Measurements from ENCODE around the gene TNFRSF4. TPM values are rescaled to one million over a fixed set of nuclear protein-coding genes. Genes with fewer than 3 reads are reported as not detected.
"Not testable (repeated sequence)": the region's sequence is repeated elsewhere in the genome, so short reads cannot be mapped to it uniquely, and the experiment has no call there.

The TNFRSF4 gene
- total and polyA plus RNA-seq, 8 donors, result 0.55 to 4.5 (median 2.9) TPM; not detected in 4

DNA sequence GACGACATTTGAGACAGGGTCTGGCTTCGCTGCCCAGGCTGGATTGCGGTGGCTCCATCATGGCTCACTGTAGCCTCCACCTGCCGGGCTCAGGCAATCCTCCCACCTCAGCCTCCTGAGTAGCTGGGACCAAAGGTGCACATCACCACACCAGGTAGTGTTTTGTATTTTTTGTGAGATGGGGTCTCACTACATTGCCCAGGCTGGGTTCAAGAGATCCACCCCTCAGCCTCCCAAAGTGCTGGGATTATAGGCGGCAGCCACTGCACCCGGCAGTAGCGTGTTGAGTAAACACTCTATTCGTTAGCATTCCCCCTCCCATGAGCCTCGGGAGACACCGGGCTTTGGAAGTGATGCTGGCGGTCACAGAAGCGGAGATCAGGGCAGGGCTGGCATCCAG lies 39.4 kb upstream of the TNFRSF4 start:
- Histone ChIP-seq H3K4me3 (no peak overlapping the region), H3K27me3 (peaks cover 0 to 4% (median 0%) of the 10 kb centered on the region in 3 donors), H3K9me3 (no peaks in the 10 kb centered on the region), H3K27ac (no peak overlapping the region), H3K4me1 (peaks cover 0 to 12% (median under 1%) of the 10 kb centered on the region in 4 donors), H3K36me3 (peaks cover 23 to 68% (median 63%) of the 10 kb centered on the region in 4 donors)
- intact Hi-C loops (cut with DNase I; ENCODE audit: low total_unique reads), result no loop called here
- TF ChIP-seq EP300 (IDR thresholded peaks at IDR 0.05), result no peak
- DNase-seq, result no peak
- 74 to 89% (median 77%) methylated on average over 10 to 12 of the region's 12 CpGs for WGBS, 5 donors

DNA sequence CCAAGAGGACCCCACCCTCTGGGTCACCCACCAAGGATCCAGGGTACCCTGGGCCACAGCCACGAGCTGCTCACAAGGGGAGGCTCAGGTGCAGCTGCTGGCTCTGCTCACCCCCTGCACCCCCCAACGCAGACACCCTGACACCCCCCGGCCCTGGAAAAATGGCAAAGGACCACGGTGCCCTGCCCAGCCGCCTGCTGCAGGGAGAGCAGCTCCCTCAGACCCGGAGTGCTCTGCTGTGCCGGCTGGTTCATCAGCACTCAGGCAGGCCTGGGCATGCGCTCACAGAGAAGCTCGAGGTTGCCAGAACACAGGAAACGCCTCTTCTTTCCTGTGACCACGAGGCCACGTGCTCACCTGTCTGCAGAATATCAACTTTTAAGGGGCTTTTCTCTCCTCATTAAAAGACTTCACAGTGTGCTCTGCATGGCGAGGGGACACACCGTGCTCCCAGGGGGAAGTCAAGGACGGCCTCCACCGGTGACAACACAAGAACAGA lies 36.9 kb upstream of the TNFRSF4 start:
- no peak for TF ChIP-seq POLR2A (IDR thresholded peaks at IDR 0.05)
- TF ChIP-seq POLR2AphosphoS5 (IDR thresholded peaks at IDR 0.05), result no peak
- no peak for TF ChIP-seq EP300 (IDR thresholded peaks at IDR 0.05)
- TF ChIP-seq, protein P1, sequence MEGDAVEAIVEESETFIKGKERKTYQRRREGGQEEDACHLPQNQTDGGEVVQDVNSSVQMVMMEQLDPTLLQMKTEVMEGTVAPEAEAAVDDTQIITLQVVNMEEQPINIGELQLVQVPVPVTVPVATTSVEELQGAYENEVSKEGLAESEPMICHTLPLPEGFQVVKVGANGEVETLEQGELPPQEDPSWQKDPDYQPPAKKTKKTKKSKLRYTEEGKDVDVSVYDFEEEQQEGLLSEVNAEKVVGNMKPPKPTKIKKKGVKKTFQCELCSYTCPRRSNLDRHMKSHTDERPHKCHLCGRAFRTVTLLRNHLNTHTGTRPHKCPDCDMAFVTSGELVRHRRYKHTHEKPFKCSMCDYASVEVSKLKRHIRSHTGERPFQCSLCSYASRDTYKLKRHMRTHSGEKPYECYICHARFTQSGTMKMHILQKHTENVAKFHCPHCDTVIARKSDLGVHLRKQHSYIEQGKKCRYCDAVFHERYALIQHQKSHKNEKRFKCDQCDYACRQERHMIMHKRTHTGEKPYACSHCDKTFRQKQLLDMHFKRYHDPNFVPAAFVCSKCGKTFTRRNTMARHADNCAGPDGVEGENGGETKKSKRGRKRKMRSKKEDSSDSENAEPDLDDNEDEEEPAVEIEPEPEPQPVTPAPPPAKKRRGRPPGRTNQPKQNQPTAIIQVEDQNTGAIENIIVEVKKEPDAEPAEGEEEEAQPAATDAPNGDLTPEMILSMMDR (IDR thresholded peaks at IDR 0.05), result no peak
- H3K4me3 ChIP-seq, result no peak overlapping the region
- H3K9me3 ChIP-seq, result no peaks in the 10 kb centered on the region
- H3K4me1 ChIP-seq, result peaks cover 10 to 26% (median 14%) of the 10 kb centered on the region in 4 donors
- intact Hi-C loops (cut with DNase I; ENCODE audit: low total_unique reads), result no loop called here
- WGBS, 5 donors, result 68 to 78% (median 74%) methylated on average over 14 to 16 of the region's 16 CpGs
- DNase-seq, result no peak
- H3K36me3 ChIP-seq, result peaks cover 18 to 46% (median 45%) of the 10 kb centered on the region in 4 donors
- H3K27me3 ChIP-seq, result peaks cover under 1 to 29% (median 20%) of the 10 kb centered on the region in 3 donors
- H3K27ac ChIP-seq, result no peak overlapping the region

DNA sequence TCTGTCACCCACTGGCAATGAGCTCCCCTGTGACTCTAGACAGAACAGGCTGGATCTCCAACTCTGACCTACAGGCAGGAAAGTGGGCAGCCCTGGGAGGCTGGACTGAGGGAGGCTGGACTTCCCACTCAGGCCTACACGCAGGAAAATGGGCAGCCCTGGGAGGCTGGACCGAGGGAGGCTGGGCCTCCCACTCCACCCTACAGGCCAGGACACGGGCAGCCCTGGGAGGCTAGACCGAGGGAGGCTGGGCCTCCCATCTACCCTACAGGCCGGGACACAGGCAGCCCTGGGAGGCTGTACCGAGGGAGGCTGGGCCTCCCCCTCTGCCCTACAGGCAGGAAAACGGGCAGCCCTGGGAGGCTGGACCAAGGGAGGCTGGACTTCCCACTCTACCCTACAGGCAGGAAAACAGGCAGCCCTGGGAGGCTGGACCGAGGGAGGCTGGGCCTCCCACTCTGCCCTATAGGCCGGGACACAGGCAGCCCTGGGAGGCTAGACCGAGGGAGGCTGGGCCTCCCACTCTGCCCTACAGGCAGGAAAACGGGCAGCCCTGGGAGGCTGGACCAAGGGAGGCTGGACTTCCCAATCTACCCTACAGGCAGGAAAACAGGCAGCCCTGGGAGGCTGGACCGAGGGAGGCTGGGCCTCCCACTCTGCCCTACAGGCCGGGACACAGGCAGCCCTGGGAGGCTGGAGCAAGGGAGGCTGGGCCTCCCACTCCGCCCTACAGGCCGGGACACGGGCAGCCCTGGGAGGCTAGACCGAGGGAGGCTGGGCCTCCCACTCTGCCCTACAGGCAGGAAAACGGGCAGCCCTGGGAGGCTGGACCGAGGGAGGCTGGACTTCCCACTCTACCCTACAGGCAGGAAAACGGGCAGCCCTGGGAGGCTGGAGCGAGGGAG lies 34.3 kb upstream of the TNFRSF4 start:
- intact Hi-C loops (cut with DNase I; ENCODE audit: low total_unique reads); H3K27ac ChIP-seq; H3K4me3 ChIP-seq; DNase-seq; H3K9me3 ChIP-seq: not testable (repeated sequence)
- WGBS, 5 donors, result 88 to 100% (median 90%) methylated on average over 1 to 21 of the region's 21 CpGs
- peaks cover 10 to 37% (median 22%) of the 10 kb centered on the region in 4 donors for H3K4me1 ChIP-seq
- peaks cover 0 to 21% (median 19%) of the 10 kb centered on the region in 4 donors for H3K36me3 ChIP-seq
- peaks cover 7 to 48% (median 27%) of the 10 kb centered on the region in 3 donors for H3K27me3 ChIP-seq

DNA sequence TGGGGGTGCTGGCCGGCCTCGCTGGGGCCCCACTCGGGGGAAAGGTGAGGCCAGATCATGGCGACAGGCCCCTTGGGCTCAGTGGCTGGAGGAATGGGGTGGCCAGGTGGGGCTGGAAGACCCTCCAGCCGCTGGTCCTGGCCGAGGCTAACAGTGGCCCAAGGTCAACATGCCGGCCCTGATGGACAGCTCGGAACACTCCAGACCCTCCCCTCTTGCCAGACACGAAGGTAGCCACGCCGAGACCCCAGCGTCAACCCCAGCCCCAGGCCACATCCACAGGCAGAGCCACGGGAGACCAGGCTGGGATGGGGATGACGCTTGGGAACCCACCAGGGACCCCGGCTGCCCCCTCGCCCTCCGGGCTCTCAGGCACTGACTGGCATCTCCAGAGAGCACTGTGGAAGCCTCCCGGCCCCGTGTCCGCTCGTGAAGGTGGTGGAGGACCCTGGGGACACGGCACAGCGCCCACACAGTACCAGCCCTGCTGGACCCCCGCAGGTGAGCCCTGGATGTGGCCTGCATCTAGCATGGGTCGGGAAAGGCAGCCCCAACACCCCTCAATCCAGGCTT lies 33.5 kb upstream of the TNFRSF4 start:
- H3K27ac ChIP-seq, result no peak overlapping the region

More for the DNA sequence above, 33.5 kb upstream of the TNFRSF4 start:
- Histone ChIP-seq H3K27me3 (peaks cover 7 to 50% (median 27%) of the 10 kb centered on the region in 3 donors), H3K4me3 (no peak overlapping the region), H3K9me3 (no peaks in the 10 kb centered on the region), H3K4me1 (peaks cover 10 to 37% (median 22%) of the 10 kb centered on the region in 4 donors), H3K36me3 (peaks cover 0 to 13% (median 11%) of the 10 kb centered on the region in 4 donors)
- DNase-seq, result no peak
- WGBS, 5 donors, result 56 to 65% (median 57%) methylated on average over 14 to 25 of the region's 25 CpGs
- TF ChIP-seq EP300 (IDR thresholded peaks at IDR 0.05), result no peak
- no peak for TF ChIP-seq POLR2A (IDR thresholded peaks at IDR 0.05)
- TF ChIP-seq, protein P1 (IDR thresholded peaks at IDR 0.05), result no peak
- TF ChIP-seq POLR2AphosphoS5 (IDR thresholded peaks at IDR 0.05), result no peak
- intact Hi-C loops (cut with DNase I; ENCODE audit: low total_unique reads), result no loop called here
